Measurements from ENCODE around the gene PATJ. TPM values are rescaled to one million over a fixed set of nuclear protein-coding genes. Genes with fewer than 3 reads are reported as not detected.

PATJ gene
- total RNA-seq, 2 experiments from 2014 or later = 14.8 to 16.4 TPM

GRCh38 chr1:62052946-62053345, 310.7 kb downstream of the PATJ start:
- no peak overlapping the region for H3K4me3 Mint-ChIP-seq
- ChIA-PET CTCF (interaction anchor here (0.6 kb wide), 1 partner anchor 667 kb away, joined by 5 read pairs; no protein-coding TSS in a partner anchor), POLR2A (no interaction called here)
- no peak for DNase-seq
- peaks cover 4% of the 10 kb centered on the region for H3K4me1 Mint-ChIP-seq
- no peak overlapping the region for H3K27ac Mint-ChIP-seq
- no peaks in the 10 kb centered on the region for H3K36me3 Mint-ChIP-seq (ENCODE audit: low read depth)
- H3K27me3 Mint-ChIP-seq = no peaks in the 10 kb centered on the region
- no peaks in the 10 kb centered on the region for H3K9me3 Mint-ChIP-seq

- no peak overlapping the region for H3K4me3 Mint-ChIP-seq
- no peak for DNase-seq
- POLR2A ChIA-PET = no interaction called here
- H3K27ac Mint-ChIP-seq = no peak overlapping the region
- H3K4me1 Mint-ChIP-seq = peaks cover 4% of the 10 kb centered on the region
- CTCF ChIA-PET = interaction anchor here (0.6 kb wide), 2 partner anchors 13 to 1252 kb away, joined by 5 to 6 read pairs; no protein-coding TSS in a partner anchor
- H3K36me3 Mint-ChIP-seq (ENCODE audit: low read depth) = no peaks in the 10 kb centered on the region
- H3K9me3 Mint-ChIP-seq = no peaks in the 10 kb centered on the region
- no peaks in the 10 kb centered on the region for H3K27me3 Mint-ChIP-seq
Measured at GRCh38 chr1:62054188-62054587, 311.9 kb downstream of the PATJ start.

GRCh38 chr1:62057230-62057629, 314.9 kb downstream of the PATJ start:
- Mint-ChIP-seq H3K27me3 (no peaks in the 10 kb centered on the region), H3K9me3 (no peaks in the 10 kb centered on the region), H3K27ac (no peak overlapping the region), H3K4me3 (no peak overlapping the region), H3K36me3 (ENCODE audit: low read depth) (no peaks in the 10 kb centered on the region), H3K4me1 (no peaks in the 10 kb centered on the region)
- ChIA-PET CTCF (no interaction called here), POLR2A (no interaction called here)
- no peak for DNase-seq

- H3K4me3 Mint-ChIP-seq = no peak overlapping the region
- no peaks in the 10 kb centered on the region for H3K36me3 Mint-ChIP-seq (ENCODE audit: low read depth)
- no peak for DNase-seq
- CTCF ChIA-PET = no interaction called here
- H3K9me3 Mint-ChIP-seq = no peaks in the 10 kb centered on the region
- H3K27me3 Mint-ChIP-seq = no peaks in the 10 kb centered on the region
- no peak overlapping the region for H3K27ac Mint-ChIP-seq
- POLR2A ChIA-PET = no interaction called here
- no peaks in the 10 kb centered on the region for H3K4me1 Mint-ChIP-seq
Measured at GRCh38 chr1:62057641-62058290, 315.5 kb downstream of the PATJ start.

- H3K9me3 Mint-ChIP-seq = no peaks in the 10 kb centered on the region
- no peak for DNase-seq
- H3K36me3 Mint-ChIP-seq (ENCODE audit: low read depth) = no peaks in the 10 kb centered on the region
- no peak overlapping the region for H3K4me3 Mint-ChIP-seq
- H3K27me3 Mint-ChIP-seq = no peaks in the 10 kb centered on the region
- no peak overlapping the region for H3K27ac Mint-ChIP-seq
- ChIA-PET POLR2A (no interaction called here), CTCF (no interaction called here)
- H3K4me1 Mint-ChIP-seq = no peaks in the 10 kb centered on the region
Measured at GRCh38 chr1:62058956-62059355, 316.7 kb downstream of the PATJ start.

GRCh38 chr1:62062087-62062486, 319.8 kb downstream of the PATJ start:
- no peaks in the 10 kb centered on the region for H3K27me3 Mint-ChIP-seq
- H3K27ac Mint-ChIP-seq = no peak overlapping the region
- no peak overlapping the region for H3K4me3 Mint-ChIP-seq
- ChIA-PET POLR2A (no interaction called here), CTCF (no interaction called here)
- H3K36me3 Mint-ChIP-seq (ENCODE audit: low read depth) = no peaks in the 10 kb centered on the region
- H3K9me3 Mint-ChIP-seq = no peaks in the 10 kb centered on the region
- no peak for DNase-seq
- H3K4me1 Mint-ChIP-seq = no peaks in the 10 kb centered on the region

GRCh38 chr1:62064829-62065407, 322.6 kb downstream of the PATJ start:
- POLR2A ChIA-PET = no interaction called here
- Mint-ChIP-seq H3K36me3 (ENCODE audit: low read depth) (no peaks in the 10 kb centered on the region), H3K4me3 (no peak overlapping the region), H3K27me3 (no peaks in the 10 kb centered on the region), H3K27ac (no peak overlapping the region), H3K9me3 (no peaks in the 10 kb centered on the region), H3K4me1 (no peaks in the 10 kb centered on the region)
- no peak for DNase-seq
- CTCF ChIA-PET = interaction anchor here (1.2 kb wide), 1 partner anchor 31 kb away, joined by 3 read pairs; no protein-coding TSS in a partner anchor

- H3K27ac Mint-ChIP-seq = no peak overlapping the region
- H3K36me3 Mint-ChIP-seq (ENCODE audit: low read depth) = no peaks in the 10 kb centered on the region
- ChIA-PET POLR2A (no interaction called here), CTCF (no interaction called here)
- H3K4me1 Mint-ChIP-seq = no peaks in the 10 kb centered on the region
- no peaks in the 10 kb centered on the region for H3K27me3 Mint-ChIP-seq
- no peak for DNase-seq
- H3K4me3 Mint-ChIP-seq = no peak overlapping the region
- H3K9me3 Mint-ChIP-seq = no peaks in the 10 kb centered on the region
Measured at GRCh38 chr1:62066713-62067112, 324.4 kb downstream of the PATJ start.

GRCh38 chr1:62068416-62068843, 326.1 kb downstream of the PATJ start:
- Mint-ChIP-seq H3K4me3 (no peak overlapping the region), H3K9me3 (no peaks in the 10 kb centered on the region), H3K27me3 (no peaks in the 10 kb centered on the region), H3K27ac (no peak overlapping the region), H3K36me3 (ENCODE audit: low read depth) (no peaks in the 10 kb centered on the region), H3K4me1 (no peaks in the 10 kb centered on the region)
- CTCF ChIA-PET = interaction anchor here (0.7 kb wide), 1 partner anchor 230 kb away, joined by 3 read pairs; no protein-coding TSS in a partner anchor
- DNase-seq = no peak
- POLR2A ChIA-PET = no interaction called here

- POLR2A ChIA-PET = no interaction called here
- no peak overlapping the region for H3K4me3 Mint-ChIP-seq
Measured at GRCh38 chr1:62068978-62069377, 326.7 kb downstream of the PATJ start.

GRCh38 chr1:62070384-62071011, 328.2 kb downstream of the PATJ start:
- Mint-ChIP-seq H3K27me3 (no peaks in the 10 kb centered on the region), H3K36me3 (ENCODE audit: low read depth) (no peaks in the 10 kb centered on the region), H3K4me1 (no peaks in the 10 kb centered on the region), H3K9me3 (no peaks in the 10 kb centered on the region), H3K27ac (no peak overlapping the region), H3K4me3 (no peak overlapping the region)
- no peak for DNase-seq
- ChIA-PET CTCF (no interaction called here), POLR2A (no interaction called here)

More at GRCh38 chr1:62068978-62069377, 326.7 kb downstream of the PATJ start:
- Mint-ChIP-seq H3K27ac (no peak overlapping the region), H3K27me3 (no peaks in the 10 kb centered on the region), H3K36me3 (ENCODE audit: low read depth) (no peaks in the 10 kb centered on the region), H3K9me3 (no peaks in the 10 kb centered on the region), H3K4me1 (no peaks in the 10 kb centered on the region)
- CTCF ChIA-PET = interaction anchor here (0.7 kb wide), 1 partner anchor 230 kb away, joined by 3 read pairs; no protein-coding TSS in a partner anchor
- DNase-seq = no peak

- no peaks in the 10 kb centered on the region for H3K4me1 Mint-ChIP-seq
- no peak overlapping the region for H3K4me3 Mint-ChIP-seq
- H3K9me3 Mint-ChIP-seq = no peaks in the 10 kb centered on the region
- DNase-seq = no peak
- no peaks in the 10 kb centered on the region for H3K36me3 Mint-ChIP-seq (ENCODE audit: low read depth)
- CTCF ChIA-PET = no interaction called here
- H3K27me3 Mint-ChIP-seq = no peaks in the 10 kb centered on the region
- POLR2A ChIA-PET = no interaction called here
- H3K27ac Mint-ChIP-seq = no peak overlapping the region
Measured at GRCh38 chr1:62071695-62072094, 329.4 kb downstream of the PATJ start.

GRCh38 chr1:62076286-62076685, 334.0 kb downstream of the PATJ start:
- Mint-ChIP-seq H3K27me3 (no peaks in the 10 kb centered on the region), H3K9me3 (no peaks in the 10 kb centered on the region), H3K4me3 (no peak overlapping the region), H3K36me3 (ENCODE audit: low read depth) (no peaks in the 10 kb centered on the region), H3K27ac (no peak overlapping the region), H3K4me1 (no peaks in the 10 kb centered on the region)
- DNase-seq = no peak
- POLR2A ChIA-PET = no interaction called here
- CTCF ChIA-PET = no interaction called here
